ENCODE data around the gene TECR.
A peak's percentile ranks its signal among the peaks of the same experiment; 100 is the strongest.

TECR gene

DNA sequence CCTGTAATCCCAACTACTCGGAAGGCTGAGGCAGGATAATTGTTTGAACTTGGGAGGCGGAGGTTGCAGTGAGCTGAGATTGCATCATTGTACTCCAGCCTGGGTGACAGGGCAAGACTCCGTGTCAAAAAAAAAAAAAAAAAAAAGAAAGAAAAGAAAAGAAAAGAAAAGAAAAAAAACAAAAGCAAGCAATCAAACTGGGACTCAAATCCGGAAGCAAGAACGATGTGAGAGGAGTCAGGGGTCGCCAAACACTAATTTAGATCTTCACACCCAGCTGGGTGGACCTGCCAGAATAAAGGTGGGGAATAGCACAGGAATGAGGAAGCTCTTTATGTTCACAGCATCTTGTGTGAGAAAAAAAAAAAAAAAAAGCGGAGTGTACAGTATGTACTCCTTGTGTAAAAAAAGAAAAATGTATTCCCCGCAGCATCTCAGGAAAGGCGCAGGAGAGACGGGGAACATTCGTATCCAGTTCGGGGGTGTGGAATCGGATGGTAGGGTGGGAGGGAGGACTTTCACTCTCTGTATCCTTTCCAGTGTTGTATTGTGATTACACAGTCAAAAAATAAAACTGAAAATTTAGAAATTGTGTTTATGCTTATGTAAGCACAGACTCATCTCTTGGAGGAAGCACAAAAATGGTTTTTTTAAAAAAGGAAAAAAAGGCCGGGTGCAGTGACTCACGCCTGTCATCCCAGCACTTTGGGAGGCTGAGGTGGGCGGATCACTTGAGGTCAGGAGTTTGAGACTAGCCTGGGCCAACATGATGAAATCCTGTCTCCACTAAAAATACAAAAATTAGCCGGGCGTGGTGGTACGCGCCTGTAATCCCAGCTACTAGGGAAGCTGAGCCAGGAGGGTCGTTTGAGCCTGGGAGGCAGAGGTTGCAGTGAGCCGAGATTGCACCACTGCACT is 18.8 kb upstream of the TECR start:
- no peak for DNase-seq (ENCODE audit: low read depth)

DNA sequence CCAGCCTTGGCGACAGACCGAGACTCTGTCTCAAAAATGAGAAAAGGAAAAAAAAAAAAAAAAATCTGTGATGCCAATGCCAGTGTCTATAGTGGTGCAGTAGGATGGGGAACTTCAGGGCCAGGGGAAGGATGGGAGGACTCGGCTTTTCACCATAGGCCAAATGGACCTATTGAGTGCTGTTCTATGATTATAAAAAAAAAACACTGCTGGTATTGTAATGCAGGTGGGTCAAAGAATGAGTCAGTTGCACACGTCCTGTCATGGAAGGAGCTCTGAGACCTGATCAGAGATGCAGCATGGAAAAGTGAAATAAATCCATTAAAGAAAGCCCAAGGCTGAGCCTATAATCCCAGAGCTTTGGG is 18.2 kb upstream of the TECR start:
- no peak for DNase-seq (ENCODE audit: low read depth)

DNA sequence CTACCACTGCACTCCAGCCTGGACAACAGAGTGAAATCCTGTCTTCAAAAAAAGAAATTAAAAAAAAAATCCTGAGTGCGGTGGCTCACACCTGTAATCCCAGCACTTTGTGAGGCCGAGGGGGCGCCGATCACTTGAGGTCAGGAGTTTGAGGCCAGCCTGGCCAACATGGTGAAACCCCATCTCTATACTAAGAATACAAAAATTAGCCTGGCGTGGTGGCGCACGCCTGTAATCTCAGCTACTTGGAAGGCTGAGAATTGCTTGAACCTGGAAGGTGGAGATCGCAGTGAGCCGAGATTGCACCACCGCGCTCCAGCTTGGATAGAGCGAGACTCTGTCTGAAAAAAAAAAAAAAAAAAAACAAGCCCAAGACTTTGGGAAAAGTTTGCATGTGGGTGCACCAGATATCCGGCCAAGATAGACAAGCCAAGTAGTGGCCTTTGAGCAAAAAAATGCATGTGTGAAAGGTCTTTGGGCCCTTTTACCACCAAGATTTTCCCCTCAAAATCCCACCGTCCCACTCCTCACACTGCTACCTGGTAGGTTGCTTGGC is 16.9 kb upstream of the TECR start:
- DNase-seq (ENCODE audit: low read depth) = no peak

DNA sequence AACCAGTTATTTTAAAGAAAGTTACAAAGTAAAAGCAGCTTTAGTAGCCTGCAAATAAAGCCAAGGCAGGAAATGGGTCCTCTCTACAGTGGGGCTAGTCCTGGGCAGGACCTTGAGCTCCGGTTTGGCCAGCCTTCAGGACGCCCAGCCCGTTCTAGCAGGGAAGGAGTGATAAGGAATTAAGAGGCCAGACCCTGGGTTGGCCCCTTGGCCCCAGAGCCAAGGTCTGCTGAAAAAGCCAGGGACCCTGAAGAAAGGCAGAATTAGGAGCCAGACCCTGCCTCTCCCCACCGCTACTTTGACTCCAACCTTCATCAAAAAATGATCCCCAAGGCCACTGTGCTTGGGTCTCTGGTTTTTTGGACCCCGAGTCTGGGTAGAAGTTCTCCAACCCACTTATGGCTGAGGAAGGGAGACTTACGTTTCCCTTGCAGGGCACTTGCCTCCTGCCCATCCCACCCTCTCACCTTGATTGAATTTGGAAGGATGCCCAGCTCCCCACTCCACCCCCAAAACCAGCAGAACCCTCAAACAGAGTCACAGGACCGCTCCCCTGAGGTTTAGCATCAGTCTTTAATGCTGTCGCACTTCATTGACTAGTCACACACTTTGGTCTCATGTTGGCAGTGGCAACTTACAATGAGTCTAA is 15.1 kb upstream of the TECR start:
- no peak for DNase-seq (ENCODE audit: low read depth)

DNA sequence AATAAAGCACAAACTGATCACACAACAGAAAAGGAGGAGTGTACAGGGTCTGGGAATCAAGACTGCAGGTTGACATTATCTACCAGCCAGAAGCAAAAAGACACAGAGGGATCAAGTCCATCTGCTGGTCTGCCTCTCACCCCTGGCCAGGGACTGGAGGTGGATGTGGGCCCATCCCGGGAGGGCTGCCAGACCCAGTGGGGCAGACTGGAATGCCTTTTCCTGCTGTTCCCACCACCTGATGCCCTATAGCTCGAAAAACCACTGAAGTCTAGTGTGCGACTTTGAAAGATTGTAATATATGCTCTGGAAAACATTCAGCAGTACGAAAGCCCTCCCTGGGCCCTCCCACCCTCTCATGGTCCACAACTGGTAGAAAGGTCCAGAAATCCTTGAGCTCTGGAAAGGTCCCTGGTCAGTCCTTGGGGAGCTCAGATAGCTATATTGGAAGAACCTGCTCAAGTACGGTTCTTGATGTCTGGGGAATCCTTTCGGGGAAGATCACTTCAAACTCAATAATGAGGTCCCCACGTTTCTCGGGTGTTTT is 13.8 kb upstream of the TECR start:
- no peak for DNase-seq (ENCODE audit: low read depth)

DNA sequence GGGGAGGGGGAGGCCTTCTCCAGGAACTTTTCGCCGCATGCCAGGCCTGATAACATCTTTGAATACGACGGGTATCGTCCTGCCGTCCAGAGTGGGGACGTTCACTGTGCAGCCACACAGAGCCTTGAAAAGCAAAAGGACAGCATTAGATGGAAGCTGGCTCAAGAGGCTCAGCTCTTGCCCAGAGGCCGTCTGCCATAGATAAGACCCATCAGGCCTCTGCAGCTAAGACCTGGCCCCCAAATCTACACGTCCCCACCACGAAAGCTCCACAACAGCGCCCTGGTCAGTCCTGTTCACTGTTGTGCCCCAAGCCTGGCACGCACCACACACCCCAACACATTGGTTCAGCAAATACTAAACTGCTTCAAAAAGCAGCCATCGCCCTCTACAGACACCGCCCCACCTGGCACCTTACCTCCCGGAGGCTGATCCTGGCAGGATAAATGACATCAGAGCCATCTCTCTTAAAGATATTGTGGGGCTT is 13.3 kb upstream of the TECR start:
- no peak for DNase-seq (ENCODE audit: low read depth)

DNA sequence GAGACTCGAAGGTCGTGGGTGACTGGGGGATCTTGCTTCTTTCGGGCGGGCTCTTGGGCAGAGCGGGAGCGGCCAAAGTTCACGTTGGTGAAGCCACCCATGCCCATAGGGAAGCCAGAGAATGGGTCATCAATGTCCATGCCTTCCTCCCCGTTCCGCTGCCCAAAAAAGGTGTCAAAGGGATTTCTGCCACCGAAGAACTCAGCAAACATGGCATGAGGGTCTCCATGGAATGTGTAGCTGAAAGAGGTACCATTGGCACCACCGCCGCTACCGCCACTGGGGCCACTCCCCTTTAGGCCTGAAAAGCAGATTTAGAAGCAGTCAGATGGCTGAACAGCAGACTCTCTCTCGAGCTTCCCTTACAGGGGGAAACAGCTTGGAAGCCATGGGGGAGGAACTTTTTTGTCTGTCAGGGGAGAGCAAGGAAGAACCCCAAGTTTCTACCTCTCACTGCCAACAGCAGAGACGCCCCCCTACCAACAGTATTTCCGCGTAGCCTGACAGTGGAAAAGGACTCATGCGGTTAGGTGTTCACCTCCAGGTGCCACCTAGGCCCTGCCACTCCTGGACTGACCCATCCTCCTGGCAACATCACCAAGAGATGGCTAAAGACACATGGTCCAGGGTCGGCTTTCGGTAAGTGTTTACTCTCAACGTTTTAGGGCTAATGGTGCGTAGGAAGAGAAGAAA is 12.5 kb upstream of the TECR start:
- no peak for DNase-seq (ENCODE audit: low read depth)

DNA sequence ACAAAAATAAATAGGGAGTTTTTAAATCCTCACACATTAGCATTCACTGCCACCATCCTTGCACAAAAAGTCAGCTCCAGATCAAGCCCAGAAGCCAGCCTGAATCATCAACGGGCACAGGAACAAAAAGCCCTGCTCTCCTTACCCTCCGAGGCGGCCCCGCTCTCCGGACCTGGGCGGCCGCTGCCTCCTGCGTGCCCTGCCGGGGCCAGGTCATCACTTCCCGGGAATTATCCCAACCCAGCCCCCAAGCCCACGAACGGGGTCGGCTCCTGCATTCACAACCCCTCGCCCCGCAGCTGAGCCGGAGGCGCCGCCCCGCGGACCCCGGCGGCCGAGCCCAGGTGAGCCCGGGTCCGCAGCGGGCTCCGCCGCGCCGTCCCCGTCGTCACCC is 12.0 kb upstream of the TECR start:
- no peak for DNase-seq (ENCODE audit: low read depth)

DNA sequence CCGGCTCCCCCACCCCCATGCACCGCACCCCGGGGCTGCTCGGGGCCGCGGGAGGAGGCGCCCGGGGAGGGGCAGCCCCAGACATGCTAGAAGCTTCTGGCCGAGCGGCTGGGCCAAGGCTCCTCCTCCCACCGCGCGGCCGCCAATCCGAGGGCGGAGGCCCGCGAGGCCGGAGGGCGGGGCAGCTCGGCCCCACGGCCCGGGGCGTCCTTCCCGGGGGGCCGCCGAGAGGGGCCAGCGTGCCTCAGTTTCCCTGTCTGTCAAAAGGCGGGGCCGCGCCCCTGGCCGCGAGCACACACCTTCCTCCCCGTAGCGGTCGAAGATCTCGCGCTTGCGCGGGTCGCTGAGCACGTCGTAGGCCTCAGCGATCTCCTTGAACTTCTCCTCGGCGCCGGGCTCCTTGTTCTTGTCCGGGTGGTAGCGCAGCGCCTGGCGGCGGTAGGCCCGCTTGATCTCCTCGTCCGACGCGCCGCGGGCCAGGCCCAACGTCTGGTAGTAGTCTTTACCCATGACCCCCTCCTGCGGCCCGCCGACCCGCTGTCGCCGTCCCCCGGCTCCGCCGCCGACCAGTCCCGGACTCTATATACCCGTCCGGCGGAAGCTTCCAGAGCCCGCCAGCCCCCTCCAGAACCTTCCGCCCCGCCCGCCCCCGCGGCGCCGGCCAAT is 11.4 kb upstream of the TECR start, which contains the start of gene DNAJB1:
Gene DNAJB1, minus strand, starts transcription at position 558 of the 666 bp plus-strand sequence. Its CDS starts 48 bp downstream, at position 510.
- no peak for DNase-seq (ENCODE audit: low read depth)

DNA sequence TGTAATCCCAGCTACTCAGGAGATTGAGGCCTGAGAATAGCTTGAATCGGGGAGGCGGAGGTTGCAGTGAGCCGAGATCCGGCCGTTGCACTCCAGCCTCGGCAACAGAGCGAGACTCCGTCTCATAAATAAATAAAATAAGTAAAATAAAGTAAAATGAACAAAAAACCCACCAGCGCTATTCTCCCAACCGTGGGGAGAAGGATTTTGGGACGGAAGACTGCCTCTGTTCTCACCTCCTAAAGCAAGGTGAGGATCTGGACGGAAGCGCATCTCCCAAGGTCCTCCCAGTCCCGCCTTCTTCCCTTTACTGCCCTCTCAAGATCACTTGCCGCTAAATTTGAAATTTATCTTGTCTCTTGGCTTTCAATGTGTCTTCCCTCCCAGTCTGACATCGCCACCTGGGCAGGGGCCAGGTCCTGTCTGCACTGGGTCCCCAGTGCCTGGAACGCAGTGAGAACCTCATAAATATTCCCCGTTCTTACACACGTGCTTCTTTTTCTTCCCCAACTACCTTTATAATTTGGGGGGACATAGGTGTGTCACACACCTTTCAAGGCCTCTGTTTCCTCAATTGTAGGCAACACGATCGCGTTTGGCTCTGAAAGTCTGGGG is 10.0 kb upstream of the TECR start:
- DNase-seq (ENCODE audit: low read depth) = no peak

DNA sequence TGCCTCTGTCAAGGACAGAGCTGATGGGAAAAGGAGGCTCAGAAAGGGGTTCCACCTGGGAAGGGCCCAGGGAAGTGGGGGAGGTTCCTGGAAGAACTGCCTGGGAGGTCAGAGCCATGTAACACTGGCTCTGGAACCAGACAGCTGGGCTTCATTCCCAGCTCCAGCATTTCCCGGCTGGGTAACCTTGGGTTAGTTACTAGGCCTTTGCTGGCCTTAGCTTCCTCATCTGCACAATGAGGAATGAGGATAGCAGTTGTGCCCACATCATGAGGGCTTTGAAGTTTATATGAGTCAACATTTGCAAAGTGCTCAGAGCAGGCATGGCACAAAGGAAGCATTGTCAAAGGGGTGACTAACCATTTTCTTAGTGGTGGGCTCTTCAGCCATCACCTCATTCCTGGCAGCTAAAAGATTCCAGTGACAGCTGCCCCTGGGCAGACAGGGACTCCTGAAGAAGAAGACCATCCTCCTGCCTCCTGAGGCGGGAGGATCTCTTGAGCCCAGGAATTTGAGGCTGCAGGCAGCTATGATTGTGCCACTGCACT is 9.5 kb upstream of the TECR start:
- no peak for DNase-seq (ENCODE audit: low read depth)

DNA sequence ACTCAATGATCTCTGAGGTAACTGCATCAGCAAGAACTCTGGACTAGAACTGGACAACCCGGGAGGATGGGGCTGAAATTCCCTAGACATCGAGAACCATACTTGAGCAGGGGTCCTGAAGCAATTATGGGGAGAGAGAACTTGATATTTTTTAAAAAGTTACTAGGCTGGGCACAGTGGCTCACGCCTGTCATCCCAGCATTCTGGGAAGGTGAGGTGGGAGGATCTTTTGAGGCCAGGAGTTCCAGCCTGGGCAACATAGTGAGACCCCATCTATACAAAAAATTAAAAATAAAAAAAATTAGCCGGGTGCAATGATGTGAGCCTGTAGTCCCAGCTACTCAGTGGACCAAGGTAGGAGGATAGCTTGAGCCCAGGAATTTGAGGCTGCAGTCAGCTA is 8.9 kb upstream of the TECR start:
- no peak for DNase-seq (ENCODE audit: low read depth)

DNA sequence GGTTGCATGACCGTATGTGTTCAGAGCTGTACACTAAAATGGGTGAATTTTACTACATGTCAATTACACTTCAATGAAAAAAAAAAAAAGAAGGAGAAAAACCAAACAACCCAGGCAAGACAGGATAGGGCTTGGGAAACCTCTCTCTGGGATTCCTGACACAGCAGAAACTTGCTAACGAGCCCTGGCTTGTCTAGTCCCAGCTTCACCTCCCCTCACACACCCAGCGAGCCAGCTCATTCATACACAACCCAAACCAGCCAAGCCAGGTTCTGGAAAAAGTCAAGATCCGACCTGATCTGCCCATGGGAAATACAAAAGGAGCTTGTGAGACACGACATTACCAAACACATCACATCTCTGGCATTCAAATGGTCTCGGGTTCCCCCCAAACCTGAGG is 3.7 kb upstream of the TECR start:
- DNase-seq (ENCODE audit: low read depth) = no peak

DNA sequence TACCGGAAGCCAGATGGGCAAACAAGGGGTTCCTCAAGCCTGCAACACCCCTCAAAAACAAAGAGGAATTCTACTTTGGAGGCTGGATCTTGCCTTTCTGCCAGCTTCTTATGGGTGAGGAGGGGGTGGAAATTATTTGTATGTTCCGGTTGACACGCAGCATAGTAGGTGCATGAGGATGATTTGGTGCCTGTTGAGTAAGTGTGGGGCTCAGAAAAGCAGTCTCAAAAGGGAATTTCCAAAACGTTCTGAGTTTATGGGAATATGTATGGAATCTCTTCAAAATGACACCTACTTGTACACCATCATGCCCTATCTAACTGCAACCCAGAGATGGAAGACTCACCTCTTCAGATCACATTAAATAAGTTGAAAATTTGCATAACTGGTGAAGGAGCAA is 3.0 kb upstream of the TECR start:
- DNase-seq (ENCODE audit: low read depth) = no peak

DNA sequence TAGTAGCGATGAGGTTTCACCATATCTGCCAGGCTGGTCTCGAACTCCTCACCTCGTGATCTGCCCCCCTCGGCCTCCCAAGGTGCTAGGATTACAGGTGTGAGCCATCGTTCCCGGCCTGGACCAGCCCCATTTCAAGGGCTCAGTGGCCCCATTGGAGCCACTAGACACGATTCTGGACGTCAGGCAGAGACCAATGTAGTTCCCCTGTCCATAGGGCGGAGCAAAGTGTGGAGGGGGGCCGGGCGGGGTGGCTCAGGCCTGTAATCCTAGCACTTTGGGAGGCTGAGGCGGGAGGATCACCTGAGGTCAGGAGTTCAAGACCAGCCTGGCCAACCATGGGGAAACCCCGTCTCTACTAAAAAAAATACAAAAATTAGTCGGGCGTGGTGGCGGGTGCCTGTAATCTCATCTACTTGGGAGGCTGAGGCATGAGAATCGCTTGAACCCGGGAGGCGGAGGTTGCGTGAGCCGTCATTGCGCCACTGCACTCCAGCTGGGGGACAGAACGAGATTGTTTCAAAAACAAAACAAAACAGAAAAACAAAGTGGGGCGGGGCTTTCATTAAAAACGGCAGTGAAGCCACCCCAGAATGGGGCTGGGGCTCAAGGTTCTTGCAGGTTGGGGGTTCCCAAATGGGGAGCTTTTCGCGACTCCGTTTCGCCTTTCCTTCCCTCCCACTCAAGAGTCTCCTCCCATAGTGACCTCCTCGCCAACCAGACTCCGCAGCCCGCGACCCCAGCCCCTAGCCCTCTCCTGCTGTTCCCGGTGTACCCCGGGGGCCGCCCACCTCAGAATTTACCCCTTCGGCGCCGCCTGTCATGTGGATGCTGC is 758 bp upstream of the TECR start:
- no peak for DNase-seq (ENCODE audit: low read depth)

DNA sequence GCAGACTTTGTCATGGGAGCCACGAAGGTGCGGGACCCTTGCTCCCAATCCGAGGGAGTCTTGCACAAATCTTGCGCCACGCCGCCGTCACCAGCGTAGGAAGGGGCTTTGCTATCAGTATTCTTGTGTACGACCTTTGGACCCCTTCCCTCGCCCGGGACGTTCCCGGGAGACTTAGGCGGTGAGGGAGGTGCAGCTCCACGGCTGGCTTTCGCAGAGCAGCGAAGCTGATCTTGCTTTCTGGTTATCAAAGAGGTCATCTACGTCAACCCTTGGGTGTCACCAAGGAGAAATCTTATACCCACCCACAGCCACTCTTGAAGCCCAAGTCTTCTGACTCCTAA is 583 bp downstream of the TECR start:
- DNase-seq (ENCODE audit: low read depth) = no peak

DNA sequence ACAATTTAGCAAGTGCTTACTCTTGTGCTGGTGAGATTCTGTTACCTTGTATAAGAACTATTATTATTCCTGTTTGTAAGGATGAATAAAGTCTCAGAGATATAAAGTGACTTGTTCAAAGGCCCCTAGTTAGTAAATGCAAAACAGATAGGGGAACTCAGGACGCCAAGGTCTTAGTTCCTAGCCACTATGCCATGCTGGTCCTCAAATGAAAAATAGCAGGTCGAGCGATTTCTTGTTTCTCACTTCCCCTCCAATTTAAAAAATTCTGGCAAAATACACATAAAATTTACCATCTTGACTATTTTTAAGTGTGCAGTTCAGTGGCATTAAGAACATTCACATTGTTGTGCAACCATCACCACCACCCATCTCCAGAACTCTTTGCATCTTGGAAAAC is 1.1 kb downstream of the TECR start:
- DNase-seq (ENCODE audit: low read depth) = no peak

DNA sequence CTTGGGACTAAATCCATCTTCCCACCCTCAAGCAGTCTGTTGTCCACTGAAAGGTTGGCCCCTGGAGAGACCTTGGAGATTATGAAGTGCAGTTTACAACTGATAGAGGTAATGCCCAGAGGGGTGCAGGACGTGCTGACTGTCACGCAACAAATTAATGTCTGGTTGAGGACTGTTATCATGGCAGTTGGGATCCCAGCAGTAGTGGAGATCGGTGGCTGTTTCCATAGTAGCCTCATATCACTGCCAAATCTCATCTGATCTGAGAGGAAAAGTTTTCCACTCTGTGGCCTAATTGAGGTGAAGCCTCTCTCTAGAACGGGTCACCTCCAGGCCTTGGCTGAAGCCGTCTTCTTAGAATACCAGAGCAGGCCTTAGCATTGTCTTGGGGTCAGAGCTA is 4.1 kb downstream of the TECR start:
- DNase-seq (ENCODE audit: low read depth) = no peak

DNA sequence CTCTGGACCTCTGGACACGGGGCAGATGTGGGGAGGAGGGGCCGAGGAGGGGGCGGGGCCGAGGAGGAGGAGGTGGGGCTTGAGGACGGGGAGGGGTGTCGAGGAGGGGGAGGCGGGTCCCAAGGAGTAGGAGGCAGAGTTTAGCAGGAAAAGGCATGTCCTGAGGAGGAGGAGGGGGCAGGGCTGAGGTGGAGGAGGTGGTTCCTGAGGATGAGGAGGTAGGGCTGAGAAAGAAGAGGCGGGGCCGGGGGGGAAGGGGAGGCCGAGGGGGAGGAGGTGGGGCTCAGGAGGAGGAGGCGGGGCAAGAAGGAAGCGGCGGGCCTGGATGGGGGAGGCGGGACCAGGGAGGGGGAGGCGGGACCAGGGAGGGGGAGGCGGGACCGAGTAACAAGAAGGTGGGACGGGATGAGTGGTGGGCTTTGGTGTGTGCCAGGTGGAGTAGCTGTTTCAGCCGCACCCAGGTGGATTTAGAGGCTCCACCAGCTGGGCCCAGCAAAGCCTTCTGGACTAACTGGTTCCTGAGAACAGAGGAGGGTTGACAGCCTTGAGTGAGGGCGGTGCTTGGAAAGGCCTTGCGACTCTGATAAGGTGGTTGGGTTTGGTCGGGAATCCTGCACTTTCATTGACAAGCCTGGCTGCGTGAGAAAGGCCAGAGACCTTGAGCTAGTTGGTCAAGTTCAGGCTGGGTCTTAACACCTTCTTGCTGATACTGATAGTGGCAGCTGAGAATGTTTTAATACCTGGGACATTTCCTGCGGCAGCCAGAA is 7.7 kb downstream of the TECR start:
- peak; percentile 82 for DNase-seq (ENCODE audit: low read depth)

All from CMK (cell line).